ENCODE results near the gene ZNF487.
A peak's percentile ranks its signal among the peaks of the same experiment; 100 is the strongest.
"Not testable (repeated sequence)": the region's sequence is repeated elsewhere in the genome, so short reads cannot be mapped to it uniquely, and the experiment has no call there.

ZNF487 gene

GRCh38 chr10:43440463-43441134 is 3.7 kb downstream of the ZNF487 start:
- no peak for DNase-seq

GRCh38 chr10:43444323-43444722 is 7.4 kb downstream of the ZNF487 start:
- DNase-seq: no peak

GRCh38 chr10:43444897-43445466 is 8.1 kb downstream of the ZNF487 start:
- no peak for DNase-seq

- not testable (repeated sequence) for DNase-seq
These were observed 9.5 kb downstream of the ZNF487 start for GRCh38 chr10:43446219-43447017.

- no peak for DNase-seq
These were observed 11.8 kb downstream of the ZNF487 start for GRCh38 chr10:43448742-43449141.

GRCh38 chr10:43452356-43452914 is 15.5 kb downstream of the ZNF487 start:
- DNase-seq: no peak

- DNase-seq: no peak
These were observed 16.4 kb downstream of the ZNF487 start for GRCh38 chr10:43453266-43453831.

- DNase-seq: not testable (repeated sequence)
These were observed 17.1 kb downstream of the ZNF487 start for GRCh38 chr10:43454025-43454424.

- DNase-seq: not testable (repeated sequence)
These were observed 19.6 kb downstream of the ZNF487 start for GRCh38 chr10:43456561-43456960.

- no peak for DNase-seq
These were observed 21.3 kb downstream of the ZNF487 start for GRCh38 chr10:43458227-43458626.

- peak; percentile 67 to 93 (median 86) for DNase-seq
These were observed 25.0 kb downstream of the ZNF487 start for GRCh38 chr10:43461950-43462349.

- not testable (repeated sequence) for DNase-seq
These were observed 28.3 kb downstream of the ZNF487 start for GRCh38 chr10:43465086-43465735.

GRCh38 chr10:43465736-43466120 is 28.8 kb downstream of the ZNF487 start:
- DNase-seq: not testable (repeated sequence)

- no peak for DNase-seq
These were observed 34.2 kb downstream of the ZNF487 start for GRCh38 chr10:43471146-43471545.

- no peak for DNase-seq
These were observed 35.2 kb downstream of the ZNF487 start for GRCh38 chr10:43471935-43472720.

GRCh38 chr10:43479275-43479674 is 42.4 kb downstream of the ZNF487 start:
- DNase-seq: no peak

- DNase-seq: no peak
These were observed 45.6 kb downstream of the ZNF487 start for GRCh38 chr10:43482319-43483078.

- no peak for DNase-seq
These were observed 54.9 kb downstream of the ZNF487 start for GRCh38 chr10:43491855-43492254.

GRCh38 chr10:43502931-43503330 is 66.0 kb downstream of the ZNF487 start:
- no peak for DNase-seq

- DNase-seq: no peak
These were observed 87.7 kb downstream of the ZNF487 start for GRCh38 chr10:43524434-43525247.
